ENCODE measurements around the gene DNAH6. TPM values are rescaled to one million over a fixed set of nuclear protein-coding genes. Genes with fewer than 3 reads are reported as not detected.
A peak's percentile ranks its signal among the peaks of the same experiment; 100 is the strongest.

DNAH6 gene
- total and polyA plus RNA-seq, 2 of the 13 experiments (the other 11 are each of a cell fraction or from before 2014, with no cell fraction given), result 0.01 TPM; not detected in 1

DNA sequence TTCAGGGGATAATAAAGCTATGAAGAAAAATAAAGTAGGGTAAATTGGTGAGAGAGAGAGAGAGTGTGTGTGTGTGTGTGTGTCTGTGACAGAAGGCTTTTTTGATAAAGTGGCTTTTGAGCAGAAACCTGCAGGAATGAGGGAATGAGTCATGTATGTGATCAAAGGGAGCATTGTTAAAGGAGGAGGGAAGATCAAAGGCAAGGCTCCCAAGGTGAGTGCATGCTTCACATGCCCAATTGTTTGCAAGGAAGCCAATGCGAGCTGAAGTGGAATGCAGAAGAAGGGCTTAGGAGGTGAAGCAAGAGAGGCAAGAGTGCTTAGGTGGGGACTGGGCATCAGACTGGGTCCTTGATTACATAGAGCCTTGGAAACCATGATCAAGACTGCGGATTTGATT, 96.8 kb downstream of the DNAH6 start (continued):
- TF ChIP-seq ZGPAT (CRISPR knock-in tag; IDR thresholded peaks at IDR 0.05), result peak; percentile 46; the same call in 1 of the 2 replicates
- no peak for TF ChIP-seq ESRRA (CRISPR knock-in tag; IDR thresholded peaks at IDR 0.05; ENCODE audit: low read depth)
- no peak for TF ChIP-seq NR2F2 (IDR thresholded peaks at IDR 0.05; ENCODE audit: borderline replicate concordance, low read depth)
- TF ChIP-seq, protein P1, sequence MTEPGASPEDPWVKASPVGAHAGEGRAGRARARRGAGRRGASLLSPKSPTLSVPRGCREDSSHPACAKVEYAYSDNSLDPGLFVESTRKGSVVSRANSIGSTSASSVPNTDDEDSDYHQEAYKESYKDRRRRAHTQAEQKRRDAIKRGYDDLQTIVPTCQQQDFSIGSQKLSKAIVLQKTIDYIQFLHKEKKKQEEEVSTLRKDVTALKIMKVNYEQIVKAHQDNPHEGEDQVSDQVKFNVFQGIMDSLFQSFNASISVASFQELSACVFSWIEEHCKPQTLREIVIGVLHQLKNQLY (CRISPR knock-in tag; IDR thresholded peaks at IDR 0.05), result peak; percentile 84; the same call in 1 of the 2 replicates
- peak; percentile 92 for TF ChIP-seq FOSL1 (CRISPR knock-in tag; IDR thresholded peaks at IDR 0.05; ENCODE audit: borderline replicate concordance)
- TF ChIP-seq NCOR1 (IDR thresholded peaks at IDR 0.05; ENCODE audit: borderline replicate concordance, low read length), result peak; percentile 27; the same call in 1 of the 2 replicates
- 0 out of 2 replicates have a peak, but pooled peaks have one; percentile 32 for TF ChIP-seq ARID3A (IDR thresholded peaks at IDR 0.05; ENCODE audit: low read depth, low read length)
- no peak for TF ChIP-seq RARG (CRISPR knock-in tag; IDR thresholded peaks at IDR 0.05; ENCODE audit: low read depth)
- TF ChIP-seq AHR (CRISPR knock-in tag; IDR thresholded peaks at IDR 0.05), result no peak
- TF ChIP-seq THRA (CRISPR knock-in tag; IDR thresholded peaks at IDR 0.05; ENCODE audit: borderline replicate concordance), result peak; percentile 74; the same call in 1 of the 2 replicates
- no peak for TF ChIP-seq FOXM1 (CRISPR knock-in tag; IDR thresholded peaks at IDR 0.05)
- peak; percentile 66; the same call in 1 of the 2 replicates for TF ChIP-seq ZKSCAN8 (CRISPR knock-in tag; IDR thresholded peaks at IDR 0.05; ENCODE audit: borderline replicate concordance)
- TF ChIP-seq, protein P2, sequence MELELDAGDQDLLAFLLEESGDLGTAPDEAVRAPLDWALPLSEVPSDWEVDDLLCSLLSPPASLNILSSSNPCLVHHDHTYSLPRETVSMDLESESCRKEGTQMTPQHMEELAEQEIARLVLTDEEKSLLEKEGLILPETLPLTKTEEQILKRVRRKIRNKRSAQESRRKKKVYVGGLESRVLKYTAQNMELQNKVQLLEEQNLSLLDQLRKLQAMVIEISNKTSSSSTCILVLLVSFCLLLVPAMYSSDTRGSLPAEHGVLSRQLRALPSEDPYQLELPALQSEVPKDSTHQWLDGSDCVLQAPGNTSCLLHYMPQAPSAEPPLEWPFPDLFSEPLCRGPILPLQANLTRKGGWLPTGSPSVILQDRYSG (CRISPR knock-in tag; IDR thresholded peaks at IDR 0.05), result no peak
- no peak for TF ChIP-seq ZNF124 (CRISPR knock-in tag; IDR thresholded peaks at IDR 0.05)
- no peak for TF ChIP-seq ZNF747 (CRISPR knock-in tag; IDR thresholded peaks at IDR 0.05; ENCODE audit: borderline replicate concordance)
- no peak for TF ChIP-seq ZFP90 (CRISPR knock-in tag; IDR thresholded peaks at IDR 0.05; ENCODE audit: borderline replicate concordance)
- no peak for TF ChIP-seq NRL (CRISPR knock-in tag; IDR thresholded peaks at IDR 0.05; ENCODE audit: borderline replicate concordance)
- TF ChIP-seq ELF3 (CRISPR knock-in tag; IDR thresholded peaks at IDR 0.05), result peak; percentile 79
- TF ChIP-seq ZNF780A (CRISPR knock-in tag; IDR thresholded peaks at IDR 0.05), result no peak
- TF ChIP-seq ZNF792 (CRISPR knock-in tag; IDR thresholded peaks at IDR 0.05), result 0 out of 2 replicates have a peak, but pooled peaks have one; percentile 29
- TF ChIP-seq CHD2 (IDR thresholded peaks at IDR 0.05; ENCODE audit: low read depth, low read length), result no peak
- TF ChIP-seq KMT2B (CRISPR knock-in tag; IDR thresholded peaks at IDR 0.05), result no peak
- no peak for TF ChIP-seq ZNF577 (CRISPR knock-in tag; IDR thresholded peaks at IDR 0.05; ENCODE audit: borderline replicate concordance, low read depth)
- TF ChIP-seq THAP11 (CRISPR knock-in tag; IDR thresholded peaks at IDR 0.05), result peak; percentile 48; the same call in 1 of the 2 replicates
- TF ChIP-seq REL (CRISPR knock-in tag; conservative IDR thresholded peaks at IDR 0.05), result no peak
